RWPE1 (cell line): ENCODE measurements around the gene OLFM2.

Source experiments
- CTCF ChIA-PET: fragments of 350-600 bp; sonication (Branson Sonifier 250); formaldehyde crosslinking; extraction: SDS; loops from one replicate; lab custom pipeline; 2021; lab: Yijun Ruan, JAX
- POLR2A ChIA-PET: fragments of 400-600 bp; formaldehyde crosslinking; extraction: SDS; loops from one replicate; lab custom pipeline; 2020; ENCODE audit warnings: antibody characterized with exemption; ENCODE audit not compliant: low non-redundant PET; lab: Yijun Ruan, JAX
- DNase-seq: peaks from one replicate; pipeline ENCODE4 v3.0.0; 2012; ENCODE audit warnings: low spot score
- H3K27ac ChIP-seq: fragments of 450-650 bp; 2 replicates; pipeline ENCODE4 v1.5.1; 2017
- CTCF ChIP-seq: fragments of 450-650 bp; conservative IDR thresholded peaks from 2 replicates; pipeline ENCODE4 v1.5.1; 2017; ENCODE audit warnings: low read depth, mild to moderate bottlenecking

The OLFM2 gene

DNA sequence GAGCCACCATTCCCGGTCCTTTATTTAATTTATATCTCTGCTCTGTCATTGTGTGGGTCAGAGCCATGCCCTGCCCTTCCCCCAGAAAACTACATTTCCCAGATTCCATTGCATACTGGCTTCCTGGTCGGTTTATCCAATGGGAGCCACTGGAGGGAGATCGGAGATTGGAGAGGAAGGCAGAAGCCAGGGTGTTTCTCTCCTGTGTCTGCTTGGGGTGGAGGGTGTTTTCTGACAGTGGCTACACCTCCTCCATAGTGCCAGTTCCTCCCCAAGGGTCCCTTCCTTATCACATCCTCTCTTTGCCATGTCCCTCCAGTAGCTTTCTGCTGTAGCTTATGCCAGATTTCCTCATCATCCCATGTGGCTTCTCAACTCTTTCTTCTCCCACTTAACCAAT lies 19.0 kb downstream of the OLFM2 start:
- no peak for TF ChIP-seq CTCF
- CTCF ChIA-PET: no interaction called here
- DNase-seq: peak; percentile 70
- POLR2A ChIA-PET: no interaction called here
- no peak overlapping the region for H3K27ac ChIP-seq

- CTCF ChIA-PET: no interaction called here
- POLR2A ChIA-PET: no interaction called here
- H3K27ac ChIP-seq: peak overlapping the region; percentile 9
- no peak for TF ChIP-seq CTCF
- DNase-seq: no peak
Observed at GRCh38 chr19:9916719-9917118, 19.6 kb downstream of the OLFM2 start.

GRCh38 chr19:9914315-9915207 lies 21.8 kb downstream of the OLFM2 start:
- POLR2A ChIA-PET: no interaction called here
- CTCF ChIA-PET: interaction anchor here (0.6 to 0.7 kb wide), 3 partner anchors 54 to 179 kb away, joined by 3 read pairs; no protein-coding TSS in a partner anchor
- TF ChIP-seq CTCF: peak; percentile 76
- peak overlapping the region; percentile 21 for H3K27ac ChIP-seq
- peak; percentile 92 for DNase-seq

DNA sequence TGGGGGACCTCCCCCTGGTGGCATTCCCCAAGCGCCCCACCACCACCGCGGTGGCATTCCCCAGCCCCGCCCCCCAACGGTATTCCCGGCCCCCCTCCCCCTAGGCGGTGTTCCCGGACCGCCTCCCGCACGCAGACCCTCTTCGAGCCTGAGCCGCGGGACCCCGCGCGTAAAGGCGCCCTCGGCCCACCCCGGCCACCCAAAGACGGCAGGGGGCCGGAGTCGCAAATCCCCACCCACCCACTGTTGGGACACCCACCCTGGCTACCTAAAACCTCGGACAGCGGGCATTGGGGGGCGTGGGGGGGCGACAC lies 22.4 kb downstream of the OLFM2 start:
- no peak for TF ChIP-seq CTCF
- DNase-seq: peak; percentile 32
- H3K27ac ChIP-seq: no peak overlapping the region; the same call in 1 of the 2 replicates
- POLR2A ChIA-PET: no interaction called here
- CTCF ChIA-PET: interaction anchor here (0.6 to 0.7 kb wide), 2 partner anchors 53 to 79 kb away, joined by 3 read pairs; no protein-coding TSS in a partner anchor

DNA sequence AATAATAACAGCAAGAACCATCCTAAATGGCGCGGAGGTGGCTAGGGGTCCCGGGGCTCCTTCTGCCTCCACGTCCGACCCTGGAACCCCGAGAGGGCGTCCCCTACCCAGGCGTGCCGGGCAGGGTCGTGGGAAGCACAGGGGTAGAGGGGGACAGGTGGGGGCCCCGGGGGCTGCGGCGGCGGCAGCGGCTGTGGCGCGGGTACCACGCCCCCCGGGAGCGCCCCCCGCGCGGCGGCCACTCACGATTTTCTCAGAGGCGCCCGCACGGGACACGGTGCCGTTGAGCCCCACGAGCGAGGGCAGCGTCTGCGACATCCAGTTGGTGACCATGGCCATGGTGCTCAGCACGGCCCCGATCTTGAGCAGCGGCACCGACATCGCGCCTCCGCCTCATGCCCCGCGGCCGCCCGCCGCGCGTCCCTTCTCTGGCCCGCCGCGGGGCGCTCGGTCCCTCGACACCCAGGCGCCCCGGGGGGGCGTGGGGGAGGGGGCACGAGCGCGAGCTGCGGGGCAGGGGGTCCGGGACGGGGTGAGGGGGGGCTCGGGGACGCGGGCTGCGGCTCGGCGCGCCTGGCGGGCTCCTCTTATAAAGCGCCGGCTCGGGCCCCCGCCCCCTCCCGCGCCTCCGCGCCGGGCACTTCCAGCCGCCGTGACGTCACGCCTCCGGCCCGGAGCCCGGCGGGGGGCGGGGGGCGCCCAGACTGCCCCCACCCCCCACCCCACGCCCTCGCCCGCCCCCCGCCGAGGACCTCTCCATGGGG lies 22.9 kb downstream of the OLFM2 start:
- no peak for DNase-seq
- no peak overlapping the region for H3K27ac ChIP-seq
- CTCF ChIA-PET: interaction anchor here (0.6 to 0.7 kb wide), 2 partner anchors 53 to 79 kb away, joined by 3 read pairs; no protein-coding TSS in a partner anchor
- POLR2A ChIA-PET: no interaction called here
- no peak for TF ChIP-seq CTCF

DNA sequence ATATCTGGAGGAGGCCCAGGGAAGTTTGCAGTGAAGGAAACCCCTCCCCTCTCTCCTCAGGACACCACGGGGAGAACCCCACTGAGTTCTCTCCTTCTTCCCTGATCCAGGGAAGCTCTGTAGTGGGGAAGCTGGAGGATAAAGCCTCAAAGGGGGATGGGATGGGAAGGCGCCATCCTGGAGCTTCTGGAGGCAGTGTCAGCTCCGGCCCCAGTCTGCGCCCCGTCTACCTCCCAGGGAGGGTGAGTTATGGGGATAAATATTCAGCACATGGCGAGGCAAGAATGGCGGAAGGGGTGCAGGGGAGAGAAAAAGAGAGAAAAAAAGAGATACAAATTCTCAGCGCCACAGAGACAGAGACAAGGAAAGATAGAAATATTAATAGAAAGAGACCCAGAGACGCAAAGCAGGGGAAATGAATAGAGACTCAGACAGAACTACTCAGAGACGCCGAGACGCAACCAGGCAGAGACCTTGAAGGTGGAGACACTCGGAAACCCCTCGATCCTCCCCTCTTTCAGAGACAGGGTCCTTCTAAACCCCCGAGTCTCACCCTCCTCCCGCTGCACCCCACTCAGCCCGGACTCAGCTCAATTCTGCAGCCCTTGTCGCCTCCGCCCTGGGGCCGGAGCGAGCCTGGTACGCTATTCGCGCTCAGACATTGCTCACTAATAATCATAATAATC lies 23.6 kb downstream of the OLFM2 start:
- no peak overlapping the region for H3K27ac ChIP-seq
- TF ChIP-seq CTCF: no peak
- CTCF ChIA-PET: no interaction called here
- POLR2A ChIA-PET: interaction anchor here (0.5 kb wide), 1 partner anchor 8 kb away, joined by 3 read pairs; no protein-coding TSS in a partner anchor
- DNase-seq: no peak
